Epithelial cell of esophagus (primary cell): ENCODE results near the gene CHI3L1.

ENCODE experiments used
- DNase-seq: peaks from one replicate; pipeline ENCODE4 v3.0.0; 2010; ENCODE audit warnings: low read depth
- H3K4me3 ChIP-seq: 2 replicates; pipeline ENCODE4 v1.5.1; 2011; ENCODE audit warnings: mild to moderate bottlenecking, low read length, control low read depth
- CTCF ChIP-seq: IDR thresholded peaks from 2 replicates; pipeline ENCODE4 v1.5.1; 2011; ENCODE audit warnings: low read depth, mild to moderate bottlenecking, low read length, control low read depth, inconsistent platforms; ENCODE audit not compliant: insufficient read depth; ENCODE audit errors: missing control alignments

CHI3L1 gene

GRCh38 chr1:203199002-203199401 lies 12.5 kb upstream of the CHI3L1 start:
- no peak overlapping the region for H3K4me3 ChIP-seq
- DNase-seq: no peak
- TF ChIP-seq CTCF: no peak

- no peak overlapping the region for H3K4me3 ChIP-seq
- no peak for DNase-seq
- TF ChIP-seq CTCF: no peak
Observed at GRCh38 chr1:203197625-203198024, 11.1 kb upstream of the CHI3L1 start.

GRCh38 chr1:203196371-203196770 lies 9.9 kb upstream of the CHI3L1 start:
- no peak for TF ChIP-seq CTCF
- no peak for DNase-seq
- H3K4me3 ChIP-seq: no peak overlapping the region

GRCh38 chr1:203190949-203191348 lies 4.4 kb upstream of the CHI3L1 start:
- H3K4me3 ChIP-seq: no peak overlapping the region
- no peak for DNase-seq
- no peak for TF ChIP-seq CTCF

- H3K4me3 ChIP-seq: no peak overlapping the region
- no peak for TF ChIP-seq CTCF
- DNase-seq: no peak
Observed at GRCh38 chr1:203189951-203190352, 3.4 kb upstream of the CHI3L1 start.

- TF ChIP-seq CTCF: no peak
- H3K4me3 ChIP-seq: no peak overlapping the region
- DNase-seq: no peak
Observed at GRCh38 chr1:203188686-203189232, 2.3 kb upstream of the CHI3L1 start.

- DNase-seq: no peak
- no peak overlapping the region for H3K4me3 ChIP-seq
Observed at GRCh38 chr1:203187689-203188264, 1.3 kb upstream of the CHI3L1 start.

More at GRCh38 chr1:203187689-203188264, 1.3 kb upstream of the CHI3L1 start:
- no peak for TF ChIP-seq CTCF
